GM18499 (cell line): ENCODE results near the gene SYNCRIP.
"Not testable (repeated sequence)": the region's sequence is repeated elsewhere in the genome, so short reads cannot be mapped to it uniquely, and the experiment has no call there.

Source experiments
- ATAC-seq: cut with Tn5 transposase; IDR thresholded peaks from one replicate; pipeline ENCODE4 v1.9.1; 2021; ENCODE audit warnings: moderate number of reproducible peaks; ENCODE audit not compliant: insufficient read depth, unreplicated experiment

SYNCRIP gene

GRCh38 chr6:85602100-85602499, 40.6 kb downstream of the SYNCRIP start:
- ATAC-seq, result no peak

DNA sequence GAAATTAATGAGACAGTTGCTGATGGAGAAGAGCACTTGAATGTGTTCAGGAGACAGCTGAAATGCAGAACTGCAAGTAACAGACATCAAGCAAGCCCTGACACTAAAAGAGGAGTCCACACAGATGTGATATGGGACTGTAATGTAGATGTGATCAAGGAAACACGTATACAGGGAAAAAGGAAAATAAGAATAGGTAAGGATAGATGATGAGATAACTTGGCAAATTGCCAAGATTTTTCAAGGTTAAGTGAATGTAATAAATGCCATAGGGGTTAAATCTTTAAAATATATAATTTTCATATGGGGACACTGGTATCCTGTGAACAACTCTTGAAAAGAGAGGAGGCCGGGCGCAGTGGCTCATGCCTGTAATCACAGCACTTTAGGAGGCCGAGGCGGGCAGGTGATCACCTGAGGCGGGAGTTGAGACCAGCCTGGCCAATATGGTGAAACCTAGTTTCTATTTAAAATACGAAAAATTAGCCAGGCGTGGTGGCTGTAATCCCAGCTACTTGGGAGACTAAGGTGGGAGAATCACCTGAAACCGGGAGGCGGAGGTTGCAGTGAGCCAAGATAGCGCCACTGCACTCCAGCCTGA, 41.9 kb downstream of the SYNCRIP start:
- ATAC-seq, result no peak

GRCh38 chr6:85594197-85594930, 48.3 kb downstream of the SYNCRIP start:
- no peak for ATAC-seq

- ATAC-seq, result peak; percentile 81
Measured at GRCh38 chr6:85593438-85594196, 49.1 kb downstream of the SYNCRIP start, which contains the start of gene SNX14. Gene SNX14 (minus strand): TSS chr6:85593858. CDS start chr6:85593718, 140 bp downstream.

GRCh38 chr6:85592033-85592432, 50.7 kb downstream of the SYNCRIP start:
- ATAC-seq, result no peak

GRCh38 chr6:85591207-85591606, 51.5 kb downstream of the SYNCRIP start:
- ATAC-seq, result no peak

GRCh38 chr6:85585741-85586140, 56.9 kb downstream of the SYNCRIP start:
- ATAC-seq, result no peak

- ATAC-seq, result not testable (repeated sequence)
Measured at GRCh38 chr6:85582832-85583231, 59.9 kb downstream of the SYNCRIP start.

GRCh38 chr6:85581572-85581971, 61.1 kb downstream of the SYNCRIP start:
- ATAC-seq, result no peak

GRCh38 chr6:85580878-85581267, 61.8 kb downstream of the SYNCRIP start:
- peak; percentile 86 for ATAC-seq

DNA sequence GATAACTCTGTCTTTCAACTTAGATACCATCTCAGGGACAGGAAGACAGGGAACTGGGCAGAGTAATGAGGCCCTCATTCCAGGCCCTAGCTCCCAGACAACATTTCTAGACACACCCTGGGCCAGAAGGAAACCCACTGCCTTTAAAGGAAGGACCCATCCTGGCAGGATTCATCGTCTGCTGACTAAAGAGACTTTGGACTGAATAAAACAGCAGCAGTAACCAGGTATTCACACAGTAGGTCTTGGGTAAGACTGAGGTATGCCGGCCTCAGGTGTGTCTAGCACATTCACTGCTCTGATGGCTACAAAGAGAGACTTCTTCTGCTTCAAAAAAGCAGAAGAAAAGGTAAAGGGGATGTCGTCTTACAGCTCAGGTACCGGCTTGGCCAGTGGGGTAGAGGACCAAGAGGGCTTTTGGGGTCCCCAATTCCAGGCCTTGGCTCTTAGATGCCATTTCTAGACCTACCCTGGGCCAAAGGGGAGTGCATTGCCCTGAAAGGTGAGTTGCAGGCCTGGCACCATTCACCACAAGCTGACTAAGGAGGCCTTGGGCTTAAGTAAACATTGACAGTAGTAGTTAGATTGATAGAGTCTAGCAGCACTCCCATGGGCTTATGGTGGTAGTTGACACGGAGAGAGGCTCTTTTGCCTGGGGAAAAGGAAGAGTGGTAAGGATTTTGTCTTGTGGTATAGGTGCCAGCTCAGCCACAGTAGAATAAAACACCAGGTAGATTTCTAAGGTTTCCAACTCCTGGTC, 62.4 kb downstream of the SYNCRIP start:
- ATAC-seq, result no peak

DNA sequence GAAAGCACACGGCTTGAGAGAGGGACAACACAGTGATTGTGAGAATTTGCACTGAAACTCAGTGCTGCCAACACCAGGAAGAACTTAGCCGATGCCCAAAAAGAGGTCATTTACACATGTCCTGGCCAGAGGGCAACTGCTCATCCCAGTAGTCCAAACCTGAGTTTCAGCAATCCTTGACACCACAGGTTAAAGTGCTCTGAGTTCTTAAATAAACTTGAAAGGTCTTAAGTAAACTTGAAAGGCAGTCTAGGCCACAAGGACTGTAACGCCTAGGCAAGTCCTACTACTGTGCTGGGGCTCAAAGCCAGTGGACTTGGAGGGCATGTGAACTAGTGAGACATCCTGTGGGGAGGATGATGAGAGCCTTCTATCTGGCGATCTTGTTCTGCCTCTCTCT, 63.1 kb downstream of the SYNCRIP start:
- no peak for ATAC-seq

GRCh38 chr6:85576476-85576875, 66.2 kb downstream of the SYNCRIP start:
- no peak for ATAC-seq

DNA sequence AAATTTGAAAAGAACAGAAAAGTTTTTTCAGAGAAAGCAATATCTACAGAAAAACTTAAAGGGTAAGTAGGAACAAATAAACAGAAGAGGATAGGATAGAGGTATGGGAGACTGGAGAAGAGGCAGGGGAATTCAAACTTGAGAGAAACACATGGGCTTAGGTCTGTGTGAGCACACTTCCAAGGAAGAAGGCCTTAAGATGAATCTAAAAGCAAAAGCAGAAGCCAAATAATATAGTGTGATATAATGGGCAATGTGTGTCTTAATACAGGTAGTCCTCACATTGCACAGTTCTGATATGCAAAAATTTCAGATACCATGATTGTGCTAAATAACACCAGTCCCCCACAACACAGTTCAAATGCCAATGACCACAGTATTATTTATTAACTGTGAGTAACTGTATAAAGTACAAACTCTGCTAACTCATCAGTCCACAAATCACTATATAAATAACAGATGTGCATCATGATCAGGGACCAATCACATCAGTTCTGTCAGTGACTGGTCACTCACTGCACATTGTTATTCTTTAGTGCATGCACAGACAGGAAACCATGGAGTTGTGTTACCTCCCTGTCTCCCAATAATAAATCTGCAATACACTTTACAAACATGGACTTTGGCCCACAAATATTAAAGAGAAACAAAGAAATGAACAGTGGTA, 67.6 kb downstream of the SYNCRIP start:
- ATAC-seq, result no peak

DNA sequence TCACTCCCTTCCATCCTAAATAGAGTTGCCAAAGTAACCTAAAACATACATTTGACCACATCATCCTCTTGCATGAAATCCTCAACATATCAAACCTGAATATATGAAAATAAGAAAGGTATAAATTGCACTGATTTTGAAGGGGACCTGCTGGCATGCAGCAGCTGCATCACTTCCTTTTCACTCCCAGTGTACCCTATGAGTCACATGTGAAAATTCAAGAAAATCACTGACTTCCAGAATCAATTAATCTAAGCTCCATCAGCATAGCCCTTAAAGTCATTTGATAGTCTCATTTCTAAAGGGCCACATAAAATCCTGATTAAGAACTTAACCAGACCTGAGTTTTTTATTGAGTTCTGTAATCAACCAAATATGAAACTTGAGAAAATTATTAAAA, 73.4 kb downstream of the SYNCRIP start:
- no peak for ATAC-seq

DNA sequence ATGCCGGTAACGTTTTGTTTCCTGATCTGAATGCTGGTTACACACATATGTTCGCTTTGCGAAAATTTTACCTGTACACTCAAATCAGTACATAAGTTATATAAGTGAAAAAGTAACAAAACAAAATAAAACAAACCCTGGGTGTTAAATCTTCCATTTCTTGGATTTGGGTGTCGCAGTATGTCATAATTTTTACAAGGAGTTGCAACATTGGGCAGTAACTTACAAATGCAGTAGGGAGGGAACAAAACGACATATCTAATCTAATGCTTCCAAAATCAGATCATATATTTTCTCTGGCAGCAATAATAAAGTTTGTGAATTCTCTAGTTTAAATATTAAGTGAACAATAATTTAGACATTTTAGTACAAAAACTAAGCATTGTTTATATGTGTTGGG, 74.3 kb downstream of the SYNCRIP start:
- ATAC-seq, result no peak

- ATAC-seq, result no peak
Measured at GRCh38 chr6:85565736-85566135, 77.0 kb downstream of the SYNCRIP start.

- not testable (repeated sequence) for ATAC-seq
Measured at GRCh38 chr6:85564223-85564622, 78.5 kb downstream of the SYNCRIP start.
